Measurements from ENCODE around the gene CDKAL1.

The CDKAL1 gene

GRCh38 chr6:20939161-20939775, 405.0 kb downstream of the CDKAL1 start:
- DNase-seq = no peak

GRCh38 chr6:20943040-20943627, 408.9 kb downstream of the CDKAL1 start:
- no peak for DNase-seq

DNA sequence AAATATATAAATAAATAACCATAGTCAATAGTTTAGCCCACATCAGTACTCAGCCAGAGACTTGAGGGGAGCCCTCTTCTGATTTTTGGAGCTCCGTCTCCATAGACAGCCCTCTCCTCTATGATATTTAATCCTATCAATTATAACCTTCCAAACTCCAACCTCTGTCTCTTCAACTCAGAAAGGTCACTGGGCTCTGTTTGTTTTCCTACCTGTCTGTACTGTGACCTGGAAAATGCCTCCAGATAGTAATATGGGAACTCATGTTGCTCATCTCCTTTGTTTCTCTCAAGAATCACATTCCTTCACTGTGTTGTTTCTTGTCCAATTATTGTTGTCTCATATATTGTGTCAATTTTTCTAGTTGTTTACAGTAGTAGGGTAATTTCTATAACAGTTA, 409.7 kb downstream of the CDKAL1 start:
- no peak for DNase-seq

DNA sequence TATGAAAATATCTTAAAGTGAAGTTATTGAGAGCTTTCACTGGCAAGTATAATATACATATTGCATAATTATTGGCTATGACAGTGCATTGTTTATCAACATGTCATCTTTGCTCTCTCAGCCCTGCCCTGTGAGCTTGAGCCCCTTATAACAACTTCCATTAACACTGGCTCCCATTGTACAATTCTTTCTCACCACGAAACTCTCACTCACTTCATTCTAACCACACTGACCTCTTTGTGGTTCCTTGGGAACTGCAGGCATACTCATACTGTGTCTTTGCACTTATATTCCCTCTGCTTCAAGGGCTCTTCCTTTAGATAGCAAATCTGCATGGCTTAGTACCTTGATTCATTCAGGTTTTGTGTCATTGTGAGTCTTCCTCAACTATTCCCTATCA, 411.8 kb downstream of the CDKAL1 start:
- no peak for DNase-seq

GRCh38 chr6:20946890-20947289, 412.6 kb downstream of the CDKAL1 start:
- DNase-seq = no peak

- no peak for DNase-seq
Measured at GRCh38 chr6:20947977-20948376, 413.7 kb downstream of the CDKAL1 start.

- no peak for DNase-seq
Measured at GRCh38 chr6:20948556-20948955, 414.3 kb downstream of the CDKAL1 start.

GRCh38 chr6:20949138-20949537, 414.9 kb downstream of the CDKAL1 start:
- DNase-seq = no peak

DNA sequence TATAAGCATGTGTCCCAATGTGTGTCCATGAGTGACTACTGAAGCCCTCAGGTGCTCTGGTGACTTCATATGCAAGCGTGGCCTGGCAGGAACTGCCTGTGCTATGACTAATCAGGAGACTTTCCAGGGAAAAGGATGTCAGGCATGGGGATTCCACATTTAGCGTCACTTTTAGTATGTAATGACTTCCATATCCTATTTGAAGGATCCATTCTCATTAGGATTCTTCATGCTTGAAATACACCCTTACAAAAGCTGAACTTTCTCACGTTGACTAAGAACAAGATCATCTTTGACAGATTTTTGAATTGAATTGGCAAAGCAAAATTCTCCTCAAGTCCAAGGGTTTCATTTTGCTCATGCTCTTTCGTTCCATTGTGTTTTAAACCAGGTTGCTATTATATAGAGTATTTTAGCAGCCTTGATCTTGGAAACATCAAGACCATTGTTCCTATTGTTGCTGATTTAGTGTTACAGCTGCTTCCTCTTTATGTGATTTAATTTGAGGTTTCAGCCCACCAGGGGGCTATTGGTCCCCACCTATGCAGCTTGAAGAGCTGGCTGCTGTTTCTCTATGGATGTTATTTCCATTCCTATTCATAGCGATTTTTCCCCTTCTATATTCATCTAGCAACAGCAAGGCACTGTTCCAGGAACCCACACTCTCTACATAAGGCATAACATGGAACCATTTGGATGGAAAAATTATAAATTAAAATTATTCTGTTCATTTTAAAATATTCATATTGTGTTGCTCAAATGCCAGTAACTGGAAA, 418.6 kb downstream of the CDKAL1 start:
- no peak for DNase-seq

DNA sequence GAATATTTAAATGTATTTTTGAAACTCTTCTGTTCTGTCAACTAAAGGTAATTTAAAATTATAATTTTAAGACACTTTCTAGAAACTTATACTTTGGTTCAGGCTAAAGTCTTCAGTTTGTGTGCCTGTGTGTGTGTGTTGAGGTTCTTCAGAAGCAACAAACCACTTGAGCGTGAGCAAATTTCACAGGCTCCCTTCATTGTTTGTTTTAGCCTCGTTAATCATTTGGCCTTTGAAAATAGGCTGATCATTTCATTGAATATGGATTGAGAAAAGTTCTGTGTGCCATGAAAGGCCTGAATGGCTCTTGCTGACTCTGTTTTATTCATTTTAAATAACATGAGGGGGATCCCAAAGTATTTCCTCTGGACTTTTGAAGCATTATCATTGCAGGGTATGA, 420.1 kb downstream of the CDKAL1 start:
- DNase-seq = no peak

- no peak for DNase-seq
Measured at GRCh38 chr6:20955131-20955530, 420.9 kb downstream of the CDKAL1 start.

DNA sequence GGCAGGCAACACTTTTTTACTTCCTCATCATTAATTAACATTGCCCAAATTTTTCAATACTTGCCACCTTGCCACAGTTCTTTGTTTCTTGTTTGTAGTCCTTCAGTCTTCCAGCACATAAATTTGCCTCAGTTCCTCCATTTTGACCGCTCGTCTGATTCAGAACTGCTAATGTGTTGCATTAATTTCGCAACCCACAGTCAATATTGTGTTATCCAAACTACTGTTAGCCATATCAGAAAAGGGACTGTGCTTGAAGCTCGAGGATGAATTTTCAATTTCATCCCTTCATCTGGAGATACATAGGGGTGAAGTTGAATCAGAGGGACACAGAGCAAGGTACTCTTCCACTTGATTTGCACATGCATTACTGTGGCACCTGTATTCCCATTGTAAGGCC, 421.5 kb downstream of the CDKAL1 start:
- no peak for DNase-seq

- no peak for DNase-seq
Measured at GRCh38 chr6:20960067-20960466, 425.8 kb downstream of the CDKAL1 start.

GRCh38 chr6:20965276-20965675, 431.0 kb downstream of the CDKAL1 start:
- no peak for DNase-seq

DNA sequence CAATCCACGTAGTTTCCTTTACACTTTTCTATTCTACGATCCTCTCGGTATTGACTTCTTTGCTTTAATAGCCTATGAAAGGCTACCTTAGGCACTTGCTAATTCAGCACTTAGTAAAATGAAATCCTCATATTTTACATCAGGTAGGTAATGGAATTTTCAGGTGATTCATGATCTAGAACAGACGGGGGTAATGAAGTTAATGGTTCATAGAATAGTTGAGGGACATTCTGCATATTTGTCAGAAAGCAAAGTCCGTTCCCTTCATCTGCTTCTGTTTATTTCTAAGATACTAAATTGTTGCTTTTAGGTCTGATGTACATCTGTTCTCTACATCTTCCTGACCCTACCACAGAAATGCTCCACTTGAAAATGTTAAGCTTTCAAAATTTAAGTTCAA, 431.7 kb downstream of the CDKAL1 start:
- no peak for DNase-seq

DNA sequence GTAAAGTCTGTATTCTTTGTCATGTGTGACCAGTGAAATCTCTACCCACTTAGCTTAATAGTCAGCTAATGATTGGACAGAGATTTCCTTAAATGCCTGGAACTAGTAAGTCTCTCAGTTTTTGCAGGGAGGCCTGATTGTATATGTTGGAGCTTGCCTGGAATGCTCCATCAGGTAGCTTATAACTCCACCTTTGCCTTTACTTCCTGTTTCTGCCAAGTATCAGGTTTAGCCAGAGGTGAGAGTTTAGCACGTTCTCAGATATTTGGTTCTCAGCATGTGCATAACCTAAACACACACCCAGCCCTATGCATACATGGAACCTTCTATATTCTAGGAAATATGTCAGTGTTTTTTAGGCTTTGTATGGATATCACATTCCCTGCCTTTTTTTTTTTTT, 435.3 kb downstream of the CDKAL1 start:
- no peak for DNase-seq

GRCh38 chr6:20976391-20976918, 442.2 kb downstream of the CDKAL1 start:
- DNase-seq = no peak

- DNase-seq = no peak
Measured at GRCh38 chr6:20978151-20978614, 443.9 kb downstream of the CDKAL1 start.

- no peak for DNase-seq
Measured at GRCh38 chr6:20979076-20979475, 444.8 kb downstream of the CDKAL1 start.

DNA sequence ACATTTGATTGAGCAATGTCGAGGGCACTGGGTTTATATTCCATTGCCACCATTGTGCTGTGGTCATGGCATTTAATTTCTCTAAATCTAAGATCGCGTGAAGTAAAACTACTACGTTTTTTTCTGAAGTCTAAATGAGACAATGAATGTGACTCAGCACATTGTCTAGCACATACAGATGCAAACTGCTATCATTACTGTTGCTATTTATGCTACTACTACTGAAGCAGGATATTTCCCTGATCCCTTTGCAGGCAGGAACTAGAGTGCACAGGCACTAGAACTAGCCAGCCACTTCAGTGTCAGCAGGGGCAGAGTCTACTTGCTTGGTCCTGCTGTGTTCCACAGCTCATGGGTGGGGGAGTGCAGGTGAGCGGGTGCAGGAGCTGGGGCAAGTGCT, 449.7 kb downstream of the CDKAL1 start:
- DNase-seq = no peak

DNA sequence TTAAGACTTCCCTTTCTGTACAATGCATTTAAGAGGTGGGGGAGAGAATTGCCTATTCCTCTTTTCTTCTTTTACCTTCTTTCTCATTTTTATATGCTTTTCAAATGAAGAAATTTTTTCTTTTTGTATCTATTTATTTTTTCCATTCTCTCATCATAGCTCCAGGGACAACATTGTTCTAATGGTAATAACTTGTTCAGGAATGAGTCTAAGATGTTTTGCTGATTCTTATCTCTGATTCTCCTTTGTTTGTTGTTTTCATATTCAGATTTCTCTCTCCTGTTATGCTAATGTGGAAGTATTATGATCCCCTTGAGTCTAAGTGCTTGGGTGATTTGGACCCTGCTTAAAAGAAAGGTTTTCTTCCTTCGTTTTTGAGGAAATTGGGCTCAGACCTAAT, 451.6 kb downstream of the CDKAL1 start:
- no peak for DNase-seq

GRCh38 chr6:20991910-20992309, 457.7 kb downstream of the CDKAL1 start:
- DNase-seq = no peak

GRCh38 chr6:20996099-20996498, 461.8 kb downstream of the CDKAL1 start:
- no peak for DNase-seq

GRCh38 chr6:20997143-20997769, 463.0 kb downstream of the CDKAL1 start:
- no peak for DNase-seq

Measured in stimulated activated CD4-positive, alpha-beta T cell treated with anti-CD3 and anti-CD28 coated beads, Interleukin-12 subunit alpha, Interleukin-12 subunit beta, amount 100 ng/mL, for 4 hours (primary cell).